GM23338 (cell line): ENCODE results near the gene WNT11. TPM values are rescaled to one million over a fixed set of nuclear protein-coding genes. Genes with fewer than 3 reads are reported as not detected.

ENCODE experiments used
- CTCF ChIP-seq, 2 experiments: fragments of 200-600 bp in 1 of 2; sonication (generic) in 1 of 2; conservative IDR thresholded peaks; 2 replicates each; pipeline versions ENCODE4 v1.5.1 to v1.6.1; 2016 to 2017; ENCODE audit warnings: antibody characterized with exemption in 2 of 2, low read depth in 2 of 2, mild to moderate bottlenecking in 2 of 2, moderate library complexity in 1 of 2
- NANOG ChIP-seq: IDR thresholded peaks from 2 replicates; pipeline ENCODE4 v1.6.1; 2016; ENCODE audit warnings: antibody characterized with exemption, borderline replicate concordance
- REST ChIP-seq: IDR thresholded peaks from one replicate; pipeline ENCODE4 v1.6.1; 2018; ENCODE audit warnings: antibody characterized with exemption; ENCODE audit not compliant: unreplicated experiment
- STAT1 ChIP-seq: IDR thresholded peaks from one replicate; pipeline ENCODE4 v1.6.1; 2016; ENCODE audit warnings: antibody characterized with exemption; ENCODE audit not compliant: unreplicated experiment
- ZNF114 ChIP-seq: fragments of 250-450 bp; sonication (Bioruptor Pico); IDR thresholded peaks from 2 replicates; pipeline ENCODE4 v1.5.0; 2020; ENCODE audit warnings: mild to moderate bottlenecking, moderate library complexity
- ZNF462 ChIP-seq: fragments of 250-450 bp; sonication (Bioruptor Pico); IDR thresholded peaks from 2 replicates; pipeline ENCODE4 v1.5.0; 2020; ENCODE audit warnings: mild to moderate bottlenecking, moderate library complexity
- polyA plus RNA-seq: library from polyadenylated mRNA; unstranded; fragments of >200 nt; fragmentation: Nextera tagmentation; extraction: Ambion mirVana; gene quantifications from 2 replicates; pipeline ENCODE4 v1.2.1, GENCODE V29; 2016
- total RNA-seq: library from RNA; depleted of rRNA; stranded (reverse); fragments of >200 nt; shearing (Covaris generic); gene quantifications from 2 replicates; pipeline ENCODE4 v1.2.3, GENCODE V29; 2014

The WNT11 gene
- total and polyA plus RNA-seq, 2 experiments from 2014 or later: 0.44 to 0.56 TPM

GRCh38 chr11:76153571-76153923 lies 52.8 kb downstream of the WNT11 start (continued):
- TF ChIP-seq ZNF462 (CRISPR knock-in tag) (no peak), REST (no peak), NANOG (no peak), ZNF114 (CRISPR knock-in tag) (no peak), CTCF (conservative IDR thresholded peaks at IDR 0.05; ENCODE audit: low read depth in 2 of 2) (no peak), STAT1 (no peak)
